Measurements from ENCODE around the gene ABHD12. TPM values are rescaled to one million over a fixed set of nuclear protein-coding genes. Genes with fewer than 3 reads are reported as not detected.

The ABHD12 gene
- total RNA-seq, 3 donors from 2014 or later (not counting 1 experiment from before 2014, with no cell fraction given): 28.5 to 34.6 (median 34.5) TPM

GRCh38 chr20:25292176-25292891, 98.3 kb downstream of the ABHD12 start:
- no peak for ATAC-seq
- intact Hi-C loops (cut with micrococcal nuclease): no loop called here
- Mint-ChIP-seq H3K4me3 (no peak overlapping the region), H3K4me1 (no peaks in the 10 kb centered on the region), H3K9me3 (no peaks in the 10 kb centered on the region), H3K27me3 (ENCODE audit: low read depth in 2 of 2) (no peaks in the 10 kb centered on the region), H3K36me3 (no peaks in the 10 kb centered on the region), H3K27ac (no peak overlapping the region)
- H3K27me3 ChIP-seq (ENCODE audit: control insufficient read depth, insufficient read depth, low read length): no peaks in the 10 kb centered on the region
- TF ChIP-seq CTCF (IDR thresholded peaks at IDR 0.05): no peak
- no peak overlapping the region for H3K4me3 ChIP-seq (ENCODE audit: low read length)
- H3K36me3 ChIP-seq (ENCODE audit: control insufficient read depth, insufficient read depth, low read length): peaks cover 17% of the 10 kb centered on the region
- H3K9me3 ChIP-seq (ENCODE audit: control insufficient read depth, insufficient read depth, low read length): no peaks in the 10 kb centered on the region
- H3K27ac ChIP-seq (ENCODE audit: low read length): no peak overlapping the region
- DNase-seq: no peak
- WGBS (ENCODE audit: insufficient coverage): 97% methylated on average over 35 of the region's 35 CpGs
- peaks cover 4% of the 10 kb centered on the region for H3K4me1 ChIP-seq (ENCODE audit: control insufficient read depth, insufficient read depth, low read length)

- no peak for TF ChIP-seq CTCF (IDR thresholded peaks at IDR 0.05)
- Histone ChIP-seq H3K4me3 (ENCODE audit: low read length) (no peak overlapping the region), H3K9me3 (ENCODE audit: control insufficient read depth, insufficient read depth, low read length) (no peaks in the 10 kb centered on the region), H3K27ac (ENCODE audit: low read length) (no peak overlapping the region), H3K4me1 (ENCODE audit: control insufficient read depth, insufficient read depth, low read length) (peaks cover 4% of the 10 kb centered on the region), H3K36me3 (ENCODE audit: control insufficient read depth, insufficient read depth, low read length) (peaks cover 23% of the 10 kb centered on the region), H3K27me3 (ENCODE audit: control insufficient read depth, insufficient read depth, low read length) (no peaks in the 10 kb centered on the region)
- DNase-seq (no peak), ATAC-seq (no peak)
- H3K4me3 Mint-ChIP-seq: no peak overlapping the region
- no peaks in the 10 kb centered on the region for H3K4me1 Mint-ChIP-seq
- H3K27ac Mint-ChIP-seq: no peak overlapping the region
- H3K9me3 Mint-ChIP-seq: no peaks in the 10 kb centered on the region
- intact Hi-C loops (cut with micrococcal nuclease): no loop called here
- H3K36me3 Mint-ChIP-seq: peaks cover 5% of the 10 kb centered on the region
- no peaks in the 10 kb centered on the region for H3K27me3 Mint-ChIP-seq (ENCODE audit: low read depth in 2 of 2)
- WGBS (ENCODE audit: insufficient coverage): 97% methylated on average over 26 of the region's 26 CpGs
Measured at GRCh38 chr20:25291432-25292133, 99.1 kb downstream of the ABHD12 start.

GRCh38 chr20:25290646-25291431, 99.8 kb downstream of the ABHD12 start:
- H3K36me3 ChIP-seq (ENCODE audit: control insufficient read depth, insufficient read depth, low read length): peaks cover 30% of the 10 kb centered on the region
- H3K27ac Mint-ChIP-seq: no peak overlapping the region
- peaks cover 7% of the 10 kb centered on the region for H3K36me3 Mint-ChIP-seq

More at GRCh38 chr20:25290646-25291431, 99.8 kb downstream of the ABHD12 start:
- Histone ChIP-seq H3K4me1 (ENCODE audit: control insufficient read depth, insufficient read depth, low read length) (peaks cover 4% of the 10 kb centered on the region), H3K9me3 (ENCODE audit: control insufficient read depth, insufficient read depth, low read length) (no peaks in the 10 kb centered on the region), H3K27me3 (ENCODE audit: control insufficient read depth, insufficient read depth, low read length) (no peaks in the 10 kb centered on the region), H3K4me3 (ENCODE audit: low read length) (no peak overlapping the region), H3K27ac (ENCODE audit: low read length) (no peak overlapping the region)
- no peak overlapping the region for H3K4me3 Mint-ChIP-seq
- DNase-seq (no peak), ATAC-seq (no peak)
- TF ChIP-seq CTCF (IDR thresholded peaks at IDR 0.05): no peak
- H3K27me3 Mint-ChIP-seq (ENCODE audit: low read depth in 2 of 2): no peaks in the 10 kb centered on the region
- H3K9me3 Mint-ChIP-seq: no peaks in the 10 kb centered on the region
- WGBS (ENCODE audit: insufficient coverage): 97% methylated on average over 22 of the region's 22 CpGs
- intact Hi-C loops (cut with micrococcal nuclease): no loop called here
- H3K4me1 Mint-ChIP-seq: no peaks in the 10 kb centered on the region

Measured in natural killer cell (primary cell).